HG03045 (cell line): ENCODE measurements around the gene CHRM2.

Experiments
- ATAC-seq: cut with Tn5 transposase; IDR thresholded peaks from one replicate; pipeline ENCODE4 v1.9.1; 2021; ENCODE audit warnings: mild to moderate bottlenecking, moderate library complexity; ENCODE audit not compliant: unreplicated experiment

The CHRM2 gene

DNA sequence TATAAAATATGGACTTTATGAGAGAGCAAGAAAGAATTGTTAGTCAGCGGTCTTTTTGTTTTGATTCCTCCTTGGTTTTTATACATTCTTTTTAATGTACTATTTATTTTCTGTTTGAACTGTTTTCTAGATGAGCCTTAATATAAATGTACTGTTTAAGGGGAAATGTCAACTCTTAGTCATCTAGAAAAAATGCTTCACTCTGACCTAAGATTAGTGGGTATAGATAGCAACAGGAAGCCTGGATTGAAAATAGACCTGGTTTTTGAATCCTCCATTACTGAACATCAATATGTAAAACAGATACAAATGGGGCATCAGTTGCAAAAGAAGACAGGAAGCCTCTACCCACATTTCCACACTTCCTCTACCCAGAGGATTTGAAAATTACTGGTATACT is 87.8 kb downstream of the CHRM2 start:
- ATAC-seq: no peak

DNA sequence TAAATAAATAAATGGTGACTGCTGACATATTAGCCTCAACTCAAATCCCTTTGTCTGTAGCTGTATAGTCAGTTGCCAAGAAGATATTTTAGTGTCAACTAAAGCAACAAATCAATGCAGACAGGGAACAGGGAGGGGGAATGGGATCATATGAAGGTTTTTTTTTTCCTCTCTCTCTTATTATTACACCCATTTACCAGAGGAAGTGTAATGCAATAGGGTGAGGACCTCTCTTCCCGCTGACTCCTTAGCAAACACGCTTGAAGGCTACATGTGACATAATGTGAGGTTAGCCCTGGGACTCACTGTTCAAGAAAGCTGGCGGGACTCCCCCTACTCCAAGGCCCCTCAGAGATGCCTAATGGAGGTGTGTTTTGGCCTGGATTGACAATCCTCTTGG is 88.2 kb downstream of the CHRM2 start:
- no peak for ATAC-seq

DNA sequence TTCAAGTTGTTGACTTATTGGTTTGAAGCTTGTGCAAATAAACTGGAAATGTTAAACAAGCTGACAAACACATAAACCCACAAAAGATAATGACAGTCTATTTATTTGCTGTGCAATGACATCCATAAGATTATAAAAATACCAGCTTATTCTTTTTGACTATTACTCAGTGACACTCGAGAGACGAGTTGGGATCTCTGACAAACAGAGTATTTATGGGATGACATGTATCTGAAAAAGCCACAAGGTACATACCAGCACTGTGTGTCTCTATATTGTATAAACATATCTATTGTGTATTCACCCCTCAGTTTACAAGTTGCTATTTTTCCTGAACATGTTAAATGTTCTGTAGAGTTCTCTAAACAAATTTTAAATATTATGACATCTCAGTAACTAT is 88.9 kb downstream of the CHRM2 start:
- ATAC-seq: no peak

DNA sequence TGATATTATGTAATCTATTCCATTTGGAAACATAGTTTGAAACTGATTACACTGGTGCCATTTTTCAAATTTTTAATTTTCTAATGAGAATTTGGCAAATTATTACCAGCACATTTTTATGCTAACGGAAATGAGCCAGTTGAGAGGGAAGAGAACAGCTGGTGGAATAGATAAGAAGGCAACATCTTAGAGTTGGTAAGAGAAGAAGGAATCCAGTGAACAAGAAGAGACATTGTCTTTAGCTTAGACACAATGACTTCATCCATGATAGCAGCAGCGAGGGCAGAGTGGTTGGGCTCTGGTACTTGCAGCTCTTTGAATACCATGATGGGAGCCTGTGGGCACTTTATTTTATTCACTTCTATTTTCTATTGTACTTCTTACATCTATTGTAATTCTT is 89.6 kb downstream of the CHRM2 start:
- no peak for ATAC-seq

DNA sequence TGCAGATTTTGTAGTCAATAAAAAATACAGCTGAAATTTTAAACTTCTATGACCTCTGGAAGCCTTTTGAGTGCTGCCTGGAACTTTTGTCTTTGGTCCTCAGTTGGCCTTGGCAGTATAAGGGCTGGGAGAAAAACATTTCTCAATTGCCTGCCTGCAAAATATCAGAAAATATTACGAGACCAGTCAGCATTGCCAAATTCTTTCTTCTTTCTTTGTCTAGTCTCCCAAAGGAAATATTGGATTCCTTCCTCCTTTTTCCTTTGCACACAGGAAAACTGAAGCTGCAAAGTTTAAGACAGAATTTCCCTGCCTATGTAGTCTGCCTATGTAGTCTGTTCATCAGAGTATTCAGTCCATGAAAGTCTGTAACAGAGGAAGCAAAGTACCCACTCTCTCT is 95.9 kb downstream of the CHRM2 start:
- no peak for ATAC-seq

DNA sequence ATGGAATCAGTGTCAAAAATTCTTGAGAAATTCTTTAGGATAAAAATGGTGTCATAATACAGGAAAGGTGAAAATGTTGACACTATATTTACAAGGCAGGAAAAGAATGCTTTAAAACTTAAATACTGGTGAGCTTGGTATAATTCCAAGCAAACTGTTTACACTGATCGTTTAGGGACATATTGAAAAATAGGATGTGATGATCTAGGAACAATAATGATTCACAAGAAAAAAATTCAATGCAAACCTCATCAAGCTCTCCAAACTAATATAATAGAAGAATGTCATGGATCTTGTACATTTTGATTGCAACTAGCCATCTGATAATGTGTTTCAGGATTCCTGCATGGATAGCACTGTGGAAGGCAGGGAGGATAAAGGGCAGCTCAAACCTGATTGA is 98.4 kb downstream of the CHRM2 start:
- no peak for ATAC-seq

DNA sequence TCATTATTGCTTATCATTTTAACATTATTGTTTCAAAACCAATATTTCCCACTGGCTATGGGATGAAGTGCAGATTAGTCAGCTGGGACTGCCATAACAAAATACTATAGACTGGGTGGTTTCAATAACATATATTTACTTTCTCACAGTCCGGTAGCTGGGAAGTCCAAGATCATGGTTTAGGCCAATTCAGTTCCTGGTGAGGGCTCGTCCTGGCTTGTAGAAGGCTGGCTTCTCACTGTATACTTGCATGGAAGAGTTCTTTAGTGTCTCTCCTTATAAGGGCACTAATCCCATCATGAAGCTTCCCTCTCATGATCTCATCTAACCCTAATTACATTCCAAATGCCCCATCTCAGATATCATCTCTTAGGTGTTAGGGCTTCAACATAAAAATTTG is 101.3 kb downstream of the CHRM2 start:
- no peak for ATAC-seq

DNA sequence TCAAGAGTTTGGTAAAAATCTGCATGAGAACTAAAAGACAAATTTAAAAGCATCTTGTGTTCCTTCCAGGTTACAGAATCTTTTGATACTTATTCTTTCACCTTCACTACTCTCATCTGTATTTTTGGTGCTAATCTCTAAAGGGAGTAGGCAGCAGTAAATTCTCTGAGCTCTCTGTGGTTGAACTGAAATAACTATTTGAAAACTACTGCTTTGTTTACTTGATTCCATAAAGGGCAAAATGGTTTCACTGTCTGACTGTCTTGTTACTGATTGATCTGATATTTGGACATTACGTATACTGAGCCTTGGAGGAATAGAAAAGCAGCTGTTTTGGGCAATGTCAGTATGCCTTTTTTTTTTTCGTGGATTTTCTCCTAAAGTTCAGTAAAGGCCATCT is 103.3 kb downstream of the CHRM2 start:
- no peak for ATAC-seq

DNA sequence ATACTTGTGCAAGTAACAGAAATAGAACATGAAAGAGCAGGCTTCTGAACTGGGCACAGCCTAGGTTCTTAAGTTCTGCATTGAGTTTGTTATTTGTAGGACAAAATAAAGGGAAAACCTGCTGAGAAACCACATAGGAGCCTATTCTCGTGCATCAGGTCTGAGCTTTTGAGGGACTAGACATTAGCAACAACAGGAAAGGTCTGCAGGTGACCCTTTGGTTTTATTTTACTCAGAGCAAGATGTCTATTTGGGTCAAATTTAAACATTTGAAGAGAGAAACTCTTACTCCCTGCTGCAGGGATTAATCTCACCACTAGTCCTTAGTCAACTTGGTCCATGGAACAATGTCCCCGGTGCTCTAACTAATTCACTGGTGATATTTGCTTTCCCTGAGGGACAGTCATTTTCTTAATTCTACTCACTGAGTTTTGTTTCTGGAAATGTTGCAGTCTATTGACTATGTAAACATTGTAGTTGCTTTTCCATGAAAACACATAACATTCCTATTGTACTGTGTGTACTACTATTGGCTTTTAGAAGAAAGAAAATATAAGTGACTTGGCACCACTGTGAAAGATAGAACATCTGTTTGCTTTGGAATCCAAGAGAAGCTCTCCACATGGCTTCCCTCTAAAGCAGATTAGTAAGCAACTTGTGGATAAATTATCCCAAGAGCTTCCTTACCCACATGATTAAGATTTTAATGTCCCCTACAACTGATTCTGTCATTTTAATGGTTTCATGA is 108.2 kb downstream of the CHRM2 start:
- ATAC-seq: no peak

DNA sequence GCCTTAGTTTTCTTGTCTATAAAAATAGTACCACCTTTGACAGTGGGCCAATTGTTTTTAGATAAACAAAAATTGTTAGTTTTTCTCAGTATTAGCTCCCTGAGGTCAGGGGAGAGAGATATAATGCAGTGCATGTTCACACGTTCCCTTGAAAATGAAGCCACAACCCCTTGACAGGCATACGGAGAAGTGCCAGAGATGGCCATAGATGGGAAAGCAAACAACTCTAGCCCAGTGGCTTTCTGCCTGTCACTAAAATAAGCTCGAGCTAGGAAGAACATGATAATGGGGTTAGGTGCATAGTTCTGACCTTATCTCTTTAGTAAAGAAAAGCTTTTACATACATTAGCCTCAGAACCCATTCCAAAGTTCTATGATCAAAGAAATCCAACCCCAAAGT is 124.9 kb downstream of the CHRM2 start:
- ATAC-seq: no peak

DNA sequence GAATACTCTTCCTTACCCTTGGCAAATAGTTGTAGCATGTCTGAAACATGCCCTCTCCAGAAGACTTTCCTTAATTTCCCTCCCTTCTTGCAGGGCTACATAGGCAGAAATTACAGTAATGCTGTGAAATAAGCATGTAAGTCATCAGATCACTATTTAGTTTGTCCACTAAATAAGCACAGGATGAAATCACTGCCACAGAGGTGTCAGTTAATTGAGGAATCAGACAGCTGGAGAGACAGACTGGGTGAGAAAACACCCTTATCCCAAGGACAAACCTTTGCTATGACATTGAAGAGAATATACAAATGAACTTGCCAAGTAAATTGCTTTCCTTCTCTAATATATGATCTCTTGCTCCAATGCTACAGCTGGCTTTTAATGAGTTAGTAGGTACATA is 129.3 kb downstream of the CHRM2 start:
- no peak for ATAC-seq

DNA sequence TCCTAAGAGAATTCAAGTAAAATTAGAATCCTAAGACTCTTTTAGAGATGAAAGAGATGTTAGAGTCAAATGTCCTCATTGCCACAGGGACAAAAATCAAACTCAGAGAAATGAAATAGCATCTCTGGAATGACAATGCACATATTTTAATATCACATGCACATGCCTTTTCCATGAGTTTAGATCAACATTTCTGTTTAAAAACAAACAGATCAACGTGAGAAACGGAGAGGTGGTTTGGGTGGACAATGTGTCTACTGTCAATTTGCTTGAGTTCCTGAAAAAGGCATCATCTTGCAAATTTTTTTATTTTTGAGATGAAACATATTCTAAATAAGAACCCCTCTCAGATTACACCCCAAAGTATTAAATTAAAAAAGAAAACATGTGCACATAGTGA is 130.0 kb downstream of the CHRM2 start:
- no peak for ATAC-seq

DNA sequence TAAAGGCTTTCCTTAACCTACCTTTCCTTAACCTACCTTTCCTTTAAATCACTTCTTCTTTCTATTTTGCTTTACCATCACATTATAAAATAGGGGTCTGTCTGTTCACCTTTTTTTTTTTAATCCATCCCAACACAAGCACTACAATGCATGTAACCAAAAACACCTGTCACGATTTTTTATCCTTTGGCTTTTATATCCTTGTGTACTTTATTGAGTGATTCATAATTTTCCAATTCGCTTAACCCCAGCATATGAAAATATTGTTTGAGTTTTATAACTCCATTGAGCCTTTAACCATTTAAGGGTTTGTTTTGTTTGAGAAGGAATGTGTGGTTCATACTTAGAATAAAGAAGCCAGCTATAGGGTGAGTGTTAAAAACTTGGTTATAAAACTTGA is 132.2 kb downstream of the CHRM2 start:
- ATAC-seq: no peak

DNA sequence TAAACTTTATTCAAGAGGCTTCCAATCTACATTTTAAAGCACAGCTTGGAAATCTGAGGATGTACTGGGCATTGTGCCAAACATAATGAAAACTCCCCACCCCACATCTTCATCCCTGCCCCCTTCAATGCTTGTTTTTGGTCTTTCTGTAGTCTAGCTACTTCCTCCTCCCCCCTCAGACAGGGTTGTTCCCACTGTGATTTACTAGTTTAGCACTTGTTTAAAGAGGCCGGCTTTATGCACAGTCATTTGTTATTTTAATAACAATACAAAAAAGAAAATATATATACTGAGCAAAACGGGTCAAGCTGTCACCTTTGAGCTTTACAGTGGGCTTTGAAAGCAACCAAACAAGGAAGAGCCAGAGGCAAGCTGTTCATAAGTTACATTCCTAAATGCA is 132.6 kb downstream of the CHRM2 start:
- ATAC-seq: no peak

DNA sequence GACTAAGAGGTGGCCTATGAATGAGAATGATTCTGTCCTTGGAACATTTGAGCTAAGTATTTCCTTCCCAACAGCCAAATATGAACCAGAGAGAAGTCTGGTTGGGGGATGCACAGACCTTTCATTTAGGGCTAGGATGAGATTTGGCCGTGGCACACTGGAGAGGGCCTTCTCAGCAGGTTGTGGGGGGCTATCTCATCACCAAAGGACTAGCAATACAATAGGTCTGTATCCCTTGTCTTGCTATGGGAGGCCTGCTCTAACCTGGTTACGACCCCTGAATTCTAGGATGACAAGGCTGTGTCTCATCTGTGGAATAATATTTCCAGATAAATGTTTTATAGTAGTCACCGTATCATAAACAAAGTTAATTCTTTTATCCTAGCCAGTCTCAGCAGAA is 133.0 kb downstream of the CHRM2 start:
- ATAC-seq: no peak

DNA sequence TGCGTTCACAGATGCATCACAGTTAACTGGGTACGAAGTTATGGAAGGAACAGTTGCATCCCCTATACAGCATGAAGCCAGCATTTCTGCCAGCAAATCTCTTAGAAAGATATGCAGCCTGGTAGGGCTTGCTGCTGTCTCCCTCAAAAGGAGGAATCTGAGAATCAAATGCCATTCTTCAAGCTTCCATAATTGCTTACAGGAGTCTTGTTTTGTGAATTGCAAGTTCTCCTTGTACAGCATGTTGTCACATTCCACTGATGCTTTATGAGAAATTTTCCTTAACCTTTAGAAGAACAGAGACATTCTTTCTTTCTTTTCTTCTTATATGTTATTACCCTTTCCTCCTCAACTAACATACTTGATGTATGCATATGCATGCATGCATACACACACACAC is 134.6 kb downstream of the CHRM2 start:
- no peak for ATAC-seq

DNA sequence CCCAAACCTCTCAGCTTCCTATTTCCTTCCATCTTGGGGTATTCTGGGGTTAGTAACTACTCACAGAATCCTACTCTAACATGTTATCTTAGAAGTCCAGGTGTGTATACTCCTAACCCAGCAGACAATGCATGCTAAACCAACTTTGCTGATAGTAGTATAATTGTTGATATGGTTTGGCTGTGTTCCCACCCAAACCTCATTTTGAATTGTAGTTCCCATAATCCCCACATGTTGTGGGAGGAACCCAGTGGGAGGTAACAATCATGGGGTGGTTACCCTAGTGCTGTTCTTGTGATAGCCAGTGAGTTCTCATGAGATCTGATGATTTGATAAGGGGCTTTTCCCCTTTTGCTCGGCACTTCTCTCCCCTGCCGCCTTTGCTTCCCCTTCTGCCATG is 135.1 kb downstream of the CHRM2 start:
- no peak for ATAC-seq

DNA sequence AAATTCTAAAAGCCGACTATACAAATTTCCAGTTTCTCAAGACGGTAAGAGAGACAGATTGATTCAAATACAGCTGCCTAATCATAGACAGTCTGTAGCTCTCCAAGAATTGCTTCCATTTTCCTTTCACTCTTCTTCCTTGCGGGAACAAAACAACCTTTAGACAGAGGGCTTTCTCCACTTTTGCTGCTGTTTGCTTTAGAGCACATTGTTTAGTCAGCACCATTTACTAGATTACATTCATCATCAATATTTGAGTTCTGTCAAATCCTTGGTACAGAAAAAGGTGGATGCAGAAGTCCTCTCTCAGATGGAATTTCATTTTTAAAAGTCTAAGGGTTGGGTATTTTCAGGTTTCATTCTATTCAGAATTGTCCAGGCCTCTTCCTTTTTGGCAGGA is 137.4 kb downstream of the CHRM2 start:
- ATAC-seq: no peak

DNA sequence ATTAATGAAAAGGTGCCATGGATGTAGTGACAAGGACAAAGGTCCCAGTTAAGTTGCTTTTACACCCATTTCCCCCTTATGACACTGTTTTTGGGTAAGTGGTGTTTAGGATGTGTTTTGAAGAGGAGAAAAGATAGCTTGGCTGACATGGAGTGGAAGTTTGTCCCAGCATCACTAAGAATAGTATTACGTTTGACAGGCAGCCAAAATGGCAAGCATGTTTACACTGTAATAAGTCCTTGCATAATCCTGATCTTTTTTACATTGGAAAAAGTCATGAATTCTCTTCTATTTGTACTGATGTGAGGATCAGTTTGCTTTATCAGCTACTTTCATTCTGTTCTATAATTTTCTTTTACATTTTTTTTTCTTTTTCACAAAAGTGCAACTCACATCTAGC is 137.8 kb downstream of the CHRM2 start:
- ATAC-seq: no peak

DNA sequence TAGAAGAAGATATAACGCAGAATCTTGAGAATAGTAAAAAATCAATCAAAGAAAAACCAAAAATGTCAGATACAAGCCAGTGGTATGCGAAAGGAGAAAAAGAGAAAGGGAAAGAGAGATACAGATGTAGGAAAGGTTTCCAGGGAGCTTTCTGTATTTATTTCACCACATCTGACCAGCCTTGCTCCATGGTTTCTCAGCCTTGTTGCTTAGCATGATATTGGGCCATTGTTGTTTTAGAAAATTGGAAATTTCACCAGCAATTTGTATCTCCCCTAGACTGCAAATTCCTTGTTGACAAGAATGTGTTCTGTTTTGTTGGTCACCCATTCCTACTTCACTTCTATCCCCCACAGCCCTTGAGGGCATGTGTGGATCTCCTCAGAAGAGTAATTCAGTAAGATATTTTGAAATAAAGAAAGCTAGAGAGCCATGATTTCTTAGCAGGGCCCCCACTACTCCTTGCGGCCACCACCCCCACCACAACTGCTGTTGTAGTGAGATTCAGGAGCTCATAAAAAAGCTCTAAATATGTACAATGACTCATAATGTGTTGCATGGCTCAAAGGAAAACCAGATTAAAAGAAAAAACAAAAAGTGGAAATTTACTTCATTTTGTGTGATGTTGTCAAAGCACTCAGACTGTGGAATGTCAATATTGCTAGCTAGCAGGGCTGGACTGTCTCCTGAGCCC is 138.7 kb downstream of the CHRM2 start:
- no peak for ATAC-seq

DNA sequence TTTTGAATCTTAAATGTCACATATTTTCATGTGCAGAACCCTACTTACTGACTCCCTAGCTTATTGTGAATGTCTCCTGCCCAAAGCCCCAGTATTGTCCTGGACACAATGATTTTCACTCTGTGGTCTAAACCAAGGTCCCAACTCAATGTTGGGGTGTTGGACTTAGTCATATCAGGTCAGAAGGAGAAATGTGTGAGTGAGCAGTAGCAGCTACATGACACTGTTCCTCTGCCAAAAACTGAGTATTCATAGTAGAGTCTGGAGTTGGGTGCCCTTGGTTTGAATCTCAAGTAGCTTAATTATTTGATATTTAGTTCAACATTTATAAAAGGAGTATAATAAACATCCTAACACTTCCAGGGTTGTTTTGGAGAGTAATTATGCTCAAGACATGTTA is 141.0 kb downstream of the CHRM2 start:
- no peak for ATAC-seq

DNA sequence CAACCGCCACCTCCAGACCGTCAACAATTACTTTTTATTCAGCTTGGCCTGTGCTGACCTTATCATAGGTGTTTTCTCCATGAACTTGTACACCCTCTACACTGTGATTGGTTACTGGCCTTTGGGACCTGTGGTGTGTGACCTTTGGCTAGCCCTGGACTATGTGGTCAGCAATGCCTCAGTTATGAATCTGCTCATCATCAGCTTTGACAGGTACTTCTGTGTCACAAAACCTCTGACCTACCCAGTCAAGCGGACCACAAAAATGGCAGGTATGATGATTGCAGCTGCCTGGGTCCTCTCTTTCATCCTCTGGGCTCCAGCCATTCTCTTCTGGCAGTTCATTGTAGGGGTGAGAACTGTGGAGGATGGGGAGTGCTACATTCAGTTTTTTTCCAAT is 146.6 kb downstream of the CHRM2 start:
- no peak for ATAC-seq

DNA sequence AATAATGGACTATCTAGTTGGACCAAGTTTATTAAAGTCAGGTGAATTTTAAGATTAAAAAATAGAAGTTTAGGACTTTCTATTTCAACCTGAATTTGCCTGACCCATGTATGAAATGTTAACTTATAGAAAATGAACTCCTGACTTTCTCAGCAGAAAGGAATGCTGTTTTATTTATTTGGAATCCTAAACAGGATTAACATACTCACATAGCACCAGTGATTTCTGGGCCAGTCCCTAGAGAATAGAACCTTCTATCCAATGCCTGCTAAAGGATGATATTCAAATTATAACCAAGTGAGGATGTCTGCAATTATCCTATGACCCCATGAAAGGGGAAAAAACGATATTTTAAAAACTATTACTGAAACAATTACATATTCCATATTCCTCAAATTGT is 148.8 kb downstream of the CHRM2 start:
- ATAC-seq: no peak
